Stimulated activated CD8-positive, alpha-beta memory T cell treated with anti-CD3 and anti-CD28 coated beads, Interleukin-12 subunit alpha, Interleukin-12 subunit beta, amount 100 ng/mL, for 4 hours (primary cell): Measurements from ENCODE around the gene DNAJB8.

ENCODE experiments used
- DNase-seq: peaks from one replicate; pipeline ENCODE4 v3.0.0-alpha.2; 2020; ENCODE audit warnings: low read depth

The DNAJB8 gene

DNA sequence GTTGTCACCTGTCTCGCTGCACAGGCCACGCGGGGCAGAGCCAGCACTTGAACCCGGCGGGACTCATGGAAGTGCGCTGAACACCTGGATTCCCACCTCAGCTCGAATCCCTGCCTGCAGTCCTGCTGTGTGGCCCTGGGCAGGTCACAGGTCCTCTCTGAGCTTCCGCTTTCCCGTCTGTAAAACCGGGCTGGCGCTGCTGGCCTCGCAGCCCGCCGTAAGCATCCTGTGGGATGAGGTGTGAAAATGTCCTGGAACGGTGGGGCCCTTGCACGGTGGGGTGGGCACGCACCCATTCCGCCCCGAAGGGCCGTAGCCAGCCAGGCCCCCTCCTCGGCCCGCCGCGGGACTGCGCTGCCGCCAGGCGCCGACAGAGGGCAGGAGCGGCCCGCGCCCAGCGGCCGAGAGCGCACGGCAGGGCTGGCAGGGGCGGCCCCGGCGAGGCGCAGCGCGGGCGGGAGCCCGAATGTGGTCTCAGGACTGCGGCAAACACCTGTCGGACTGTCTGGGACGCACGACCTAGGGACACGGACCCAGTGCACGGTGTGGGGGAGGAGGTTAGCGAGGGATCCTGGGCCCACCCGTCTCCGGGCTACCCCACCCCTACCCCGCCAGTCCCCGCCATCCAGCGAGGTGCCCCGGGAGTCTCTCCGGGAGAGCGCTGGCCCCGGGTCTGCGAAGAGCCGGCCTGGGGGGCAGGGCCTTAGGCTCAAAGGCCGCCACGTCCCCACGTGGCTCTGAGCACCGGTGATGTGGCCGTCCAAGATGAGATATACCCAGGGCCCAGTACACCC is 40.4 kb downstream of the DNAJB8 start:
- DNase-seq = peak; percentile 35

- DNase-seq = no peak
These were observed 40.9 kb downstream of the DNAJB8 start for GRCh38 chr3:128425846-128426127.

DNA sequence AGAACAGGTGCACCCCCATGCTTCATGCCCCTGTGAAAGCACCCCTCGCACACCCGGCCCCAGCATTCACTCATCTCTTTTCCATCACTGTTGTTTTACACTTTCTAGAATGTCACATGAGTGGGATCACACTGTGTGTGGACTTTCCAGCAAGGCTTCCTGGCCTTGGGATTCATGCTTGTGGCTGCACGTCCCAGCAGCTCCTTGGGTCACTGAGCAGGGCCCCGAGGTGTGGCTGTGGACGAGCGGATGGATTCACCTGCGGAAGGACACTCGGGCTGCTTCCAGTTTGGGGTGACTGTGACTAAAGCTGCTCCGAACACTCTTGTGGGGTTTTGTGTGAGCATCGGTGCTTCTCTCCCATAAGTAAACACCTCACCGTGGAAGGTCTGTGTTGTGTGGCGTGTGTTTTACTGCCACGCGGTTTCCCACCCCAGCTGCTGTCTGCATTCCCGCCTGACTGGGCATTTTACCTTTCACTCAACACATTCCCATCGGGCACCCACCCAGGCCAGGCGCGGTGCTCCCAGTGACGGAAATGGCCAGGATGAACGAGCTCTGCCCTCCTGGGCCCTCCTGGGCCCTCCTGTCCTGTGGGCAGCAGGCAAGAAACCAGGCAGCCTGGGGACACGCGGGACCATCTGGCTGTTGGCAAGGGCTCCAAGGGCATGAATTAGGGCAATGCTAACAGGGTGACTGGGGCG is 41.4 kb downstream of the DNAJB8 start:
- no peak for DNase-seq

DNA sequence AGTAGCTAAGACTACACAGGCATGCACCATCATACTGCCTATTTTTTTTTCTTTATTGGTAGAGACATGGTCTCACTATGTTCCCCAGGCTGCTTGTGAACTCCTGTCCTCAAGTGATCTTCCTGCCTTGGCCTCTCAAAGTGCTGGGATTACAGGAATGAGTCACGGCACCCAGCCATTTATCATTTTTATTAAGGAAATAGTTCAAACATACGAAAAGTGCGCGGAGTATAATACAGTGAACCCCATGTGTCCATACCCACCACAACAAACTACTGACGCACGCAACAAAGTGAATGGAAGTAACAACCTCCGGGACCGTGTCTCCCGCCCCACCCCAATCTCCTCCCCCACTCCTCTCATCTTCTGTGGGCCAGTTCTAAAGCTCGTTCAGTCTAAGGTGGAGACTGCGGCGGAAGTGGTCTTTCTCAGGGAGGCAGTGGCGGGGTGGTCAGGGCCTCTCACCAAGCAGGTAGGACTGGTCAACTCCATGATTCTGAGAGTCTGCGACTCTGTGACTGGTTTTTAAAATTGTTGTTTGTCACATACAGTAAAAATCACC is 42.1 kb downstream of the DNAJB8 start:
- DNase-seq = no peak

DNA sequence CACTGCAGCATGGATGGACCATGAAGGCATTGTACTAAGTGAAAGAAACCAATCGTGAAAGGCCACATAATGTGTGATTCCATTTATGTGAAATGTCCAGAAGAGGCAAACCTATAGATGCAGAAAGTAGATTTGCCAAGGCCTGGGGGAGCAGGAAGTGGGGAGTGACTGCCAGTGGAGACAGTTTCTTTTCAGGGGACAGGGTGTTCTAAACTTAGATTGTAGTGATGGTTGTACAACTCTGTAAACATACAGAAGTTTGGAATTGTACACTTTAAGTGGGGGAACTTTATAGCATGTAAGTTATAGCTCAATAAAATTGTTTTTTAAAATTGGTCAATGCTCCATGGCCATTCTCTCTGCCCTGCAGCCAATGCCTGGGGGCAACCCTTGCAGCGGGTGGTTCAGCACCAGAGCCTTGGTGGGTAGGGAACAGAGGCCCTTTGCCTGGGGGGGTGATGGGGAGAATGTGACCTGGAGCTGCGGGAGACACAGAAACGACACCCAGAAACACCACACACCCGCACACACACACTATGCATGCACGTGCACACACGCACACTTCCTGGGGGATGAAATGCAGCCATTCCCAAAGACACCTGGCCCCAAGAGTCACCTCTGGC is 43.1 kb downstream of the DNAJB8 start:
- DNase-seq = no peak

DNA sequence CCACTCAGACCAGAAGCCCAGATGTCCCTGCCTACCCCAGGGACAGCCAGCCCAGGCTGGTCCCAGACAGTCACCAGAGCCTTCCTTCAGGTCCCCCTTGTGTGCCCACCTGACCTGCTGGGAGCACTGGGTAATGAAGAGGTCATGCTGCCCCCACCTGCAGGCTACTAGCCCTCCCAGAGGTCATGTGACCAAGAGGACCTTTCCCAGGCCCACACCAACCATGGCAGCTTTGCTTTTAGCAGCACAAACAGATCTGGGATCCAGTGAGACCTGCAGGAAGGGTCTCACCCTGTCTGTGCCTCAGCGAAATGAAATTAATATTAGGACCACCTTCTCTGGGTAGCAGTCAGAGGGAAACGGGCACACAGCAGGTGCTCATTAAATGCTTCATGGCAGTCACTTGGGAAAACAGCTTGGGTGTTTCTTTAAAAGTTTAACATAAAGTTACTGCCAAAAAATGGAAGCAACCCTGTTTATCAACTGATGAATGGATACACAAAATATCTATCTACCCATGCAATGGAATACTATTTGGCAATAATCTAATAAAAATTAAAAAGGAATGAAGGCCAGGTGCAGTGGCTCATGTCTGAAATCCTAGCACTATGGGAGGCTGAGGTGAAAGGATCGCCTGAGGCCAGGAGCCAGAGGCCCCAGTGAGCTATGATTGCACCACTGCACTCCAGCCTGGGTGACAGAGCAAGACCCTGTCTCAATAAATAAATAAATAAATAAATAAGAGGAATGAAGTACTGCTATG is 43.7 kb downstream of the DNAJB8 start:
- no peak for DNase-seq

DNA sequence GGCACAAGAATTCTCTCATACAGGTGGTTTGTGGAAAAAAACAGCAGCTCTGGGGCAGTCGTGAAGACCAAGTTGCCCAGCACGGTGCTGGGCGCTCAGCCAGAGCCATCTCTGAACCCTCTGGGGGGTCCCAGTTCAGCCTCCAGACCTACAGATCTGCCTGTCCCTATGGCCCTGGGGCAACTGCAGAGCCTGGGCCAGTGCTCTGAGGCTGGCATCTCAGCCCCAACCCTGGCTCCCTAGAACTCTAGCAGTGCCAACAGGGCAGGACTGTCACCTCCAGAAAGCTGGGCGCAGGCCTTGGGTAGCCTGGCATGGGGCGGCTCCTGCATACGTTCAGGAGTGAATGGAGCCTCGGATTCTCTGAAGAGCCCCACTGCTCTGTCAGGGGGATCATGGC is 44.7 kb downstream of the DNAJB8 start:
- DNase-seq = no peak

GRCh38 chr3:128421439-128421836 is 45.3 kb downstream of the DNAJB8 start:
- DNase-seq = no peak

- no peak for DNase-seq
These were observed 45.8 kb downstream of the DNAJB8 start for GRCh38 chr3:128420720-128421438.

DNA sequence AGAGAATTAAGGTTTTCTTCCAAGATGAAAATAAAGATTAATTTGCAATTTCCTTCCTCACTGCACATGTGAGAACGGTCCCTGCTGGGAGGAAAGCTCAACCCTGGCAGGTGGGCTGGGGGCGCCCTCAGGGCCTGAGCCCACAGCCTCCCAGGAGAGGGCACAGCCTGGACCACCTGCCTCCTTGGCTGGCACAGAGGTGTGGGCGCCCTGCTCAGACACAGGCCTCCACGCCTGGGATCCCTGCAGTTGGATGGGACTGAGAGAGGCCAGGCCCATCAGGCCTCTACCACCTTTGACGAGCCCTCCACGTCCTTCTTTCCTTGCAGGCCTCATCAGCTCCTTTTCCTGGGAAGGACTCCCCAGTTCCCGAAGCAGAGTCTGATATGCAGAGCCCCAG is 46.4 kb downstream of the DNAJB8 start:
- no peak for DNase-seq

DNA sequence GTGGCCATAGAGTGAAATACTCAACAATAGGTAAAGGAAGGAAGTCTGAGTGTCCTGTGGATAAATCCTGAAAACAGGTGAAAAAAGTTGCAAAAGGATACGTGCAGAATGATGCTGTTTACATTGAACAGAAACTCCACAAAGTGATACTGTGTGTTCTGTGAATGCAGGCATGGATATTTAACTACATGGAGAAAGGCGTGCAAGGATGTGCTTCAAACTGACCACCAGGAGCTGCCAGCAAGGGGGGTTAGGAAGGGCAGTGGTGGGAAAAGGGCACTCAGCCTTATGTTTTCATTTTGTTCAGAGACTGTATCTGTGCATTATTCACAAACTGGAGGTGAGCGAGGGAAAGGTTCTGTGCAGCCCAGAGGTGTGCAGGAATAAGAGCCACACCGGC is 47.4 kb downstream of the DNAJB8 start:
- DNase-seq = no peak

GRCh38 chr3:128418900-128419299 is 47.8 kb downstream of the DNAJB8 start:
- DNase-seq = no peak

DNA sequence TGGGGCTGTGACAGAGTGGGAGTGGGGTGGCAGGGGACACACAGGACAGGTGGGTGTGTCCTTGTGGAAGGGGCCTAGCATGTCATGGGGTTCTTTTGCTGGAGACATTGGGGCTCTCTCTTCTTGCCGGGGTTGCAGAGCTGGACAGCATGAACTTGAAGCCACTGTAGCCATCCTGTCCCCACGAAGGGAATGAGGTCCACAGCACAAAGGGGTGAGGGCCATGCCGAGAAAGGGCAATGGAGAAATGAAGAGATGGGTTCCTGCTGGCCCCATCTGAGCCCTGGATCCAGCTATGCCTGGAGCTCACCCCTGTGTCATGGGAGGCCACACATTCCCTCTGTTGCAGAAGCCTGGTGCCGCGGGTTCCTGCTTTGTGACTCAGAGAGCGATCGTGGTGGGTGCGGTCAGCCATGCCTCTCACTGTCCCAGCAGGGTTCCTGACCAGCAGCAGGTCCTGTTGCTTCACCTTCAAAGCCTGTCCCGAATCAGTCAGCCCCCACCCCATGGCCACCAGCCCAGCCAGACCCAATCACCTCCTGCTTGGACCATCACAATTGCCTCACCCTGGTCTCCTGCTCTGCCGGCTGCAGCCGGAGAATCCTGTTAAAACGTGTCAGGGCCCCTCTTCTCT is 50.0 kb downstream of the DNAJB8 start:
- no peak for DNase-seq

- no peak for DNase-seq
These were observed 50.7 kb downstream of the DNAJB8 start for GRCh38 chr3:128415773-128416577.

DNA sequence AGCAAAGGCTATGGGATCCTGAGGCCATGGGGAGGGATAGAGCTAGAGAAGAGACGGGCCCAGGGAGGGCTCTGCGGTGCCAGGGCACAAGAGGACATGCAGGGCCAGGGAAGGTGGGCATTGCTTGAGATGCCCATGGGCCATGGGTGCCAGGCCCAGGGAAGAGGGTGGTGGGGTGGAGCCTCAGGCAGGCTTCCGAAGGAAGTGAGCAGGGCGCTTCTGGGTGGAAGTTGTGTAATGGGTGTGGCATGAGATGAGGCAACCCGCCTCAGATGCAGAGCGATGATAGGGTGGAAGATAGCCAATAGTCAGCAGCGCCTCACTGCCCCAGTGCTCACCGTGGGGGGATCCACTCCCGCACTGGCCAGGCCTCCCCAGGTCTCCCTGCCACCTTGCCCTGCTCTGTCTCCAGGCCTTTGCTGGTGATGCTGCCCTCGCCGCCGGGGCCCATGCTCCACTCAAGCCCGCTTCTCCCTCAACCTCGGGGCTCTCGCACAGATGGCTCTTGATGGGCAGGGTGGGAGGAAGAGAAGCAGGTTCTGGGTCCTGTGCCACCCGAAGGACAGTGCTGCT is 51.4 kb downstream of the DNAJB8 start:
- DNase-seq = no peak

- no peak for DNase-seq
These were observed 53.1 kb downstream of the DNAJB8 start for GRCh38 chr3:128413413-128414205.

- DNase-seq = no peak
These were observed 53.7 kb downstream of the DNAJB8 start for GRCh38 chr3:128413003-128413370.
